HL-60 (cell line): ENCODE data around the gene TPRN.

Source experiments
- CTCF ChIP-seq: IDR thresholded peaks from one replicate; pipeline ENCODE4 v1.5.1; 2011; ENCODE audit warnings: low read length, control low read depth, inconsistent platforms; ENCODE audit not compliant: insufficient read depth
- GABPA ChIP-seq: IDR thresholded peaks from 2 replicates; pipeline ENCODE4 v1.6.1; 2012; ENCODE audit warnings: low read depth
- POLR2AphosphoS5 ChIP-seq: IDR thresholded peaks from 2 replicates; pipeline ENCODE4 v1.6.1; 2012; ENCODE audit warnings: low read depth
- SPI1 ChIP-seq: IDR thresholded peaks from 2 replicates; pipeline ENCODE4 v1.6.1; 2012; ENCODE audit warnings: low read depth, mild to moderate bottlenecking, borderline replicate concordance

DNA sequence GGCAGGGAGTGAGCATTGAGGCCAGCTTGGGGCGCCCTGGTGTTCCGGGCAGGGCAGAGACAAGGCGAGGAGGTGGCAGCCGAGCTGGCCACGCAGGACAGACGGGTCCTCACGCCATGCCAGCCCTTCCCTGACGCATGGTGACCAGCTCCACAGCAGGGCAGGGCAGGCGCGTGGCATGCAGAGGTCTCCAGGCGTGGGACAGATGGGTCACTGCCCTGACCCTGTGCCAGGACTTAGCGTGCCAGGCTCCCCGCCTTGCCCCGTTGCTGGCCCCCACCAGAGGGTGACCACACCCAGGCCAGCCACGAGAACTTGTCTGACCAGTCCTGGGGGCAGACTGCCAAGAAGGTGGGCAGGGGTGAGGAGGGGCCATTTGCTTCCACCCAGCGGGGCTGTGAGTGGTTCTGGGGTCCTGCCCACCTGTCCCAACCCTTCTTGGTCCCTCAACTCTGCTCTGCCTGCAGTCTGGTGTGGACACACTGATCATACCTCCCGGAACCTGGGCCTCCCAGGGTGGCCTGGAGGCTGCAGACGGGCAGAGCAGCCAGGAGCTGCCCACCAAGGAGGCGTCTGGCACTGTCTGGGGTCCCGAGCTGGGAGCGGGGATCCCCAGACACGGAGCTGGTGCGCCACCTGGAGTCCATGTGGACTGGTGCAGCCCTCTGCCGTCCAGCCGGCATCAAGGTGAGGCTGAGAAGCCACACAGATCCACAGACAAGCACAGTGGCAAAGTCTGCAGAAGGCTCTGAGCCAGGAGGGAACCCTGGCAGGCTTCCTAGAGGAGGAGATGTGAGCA, 26.7 kb upstream of the TPRN start, which contains the start of gene RNF224:
- TF ChIP-seq CTCF = peak; percentile 95
- TF ChIP-seq POLR2AphosphoS5 = no peak
- no peak for TF ChIP-seq GABPA
- no peak for TF ChIP-seq SPI1
